Activated B cell treated with CpG ODN at 0.5 μM for 24 hours (primary cell): ENCODE data around the gene ZFYVE16. TPM values are rescaled to one million over a fixed set of nuclear protein-coding genes. Genes with fewer than 3 reads are reported as not detected.
"Not testable (repeated sequence)": the region's sequence is repeated elsewhere in the genome, so short reads cannot be mapped to it uniquely, and the experiment has no call there.

Source experiments
- ATAC-seq: fragments of 200-7000 bp; cut with Tn5 transposase; one replicate; pipeline ENCODE4 v1.10.0; 2021; ENCODE audit warnings: low read depth, mild to moderate bottlenecking, moderate library complexity
- CTCF ChIA-PET: fragments of 350-600 bp; sonication (Branson Sonifier 250); formaldehyde crosslinking; loops from one replicate; lab custom pipeline; 2021; ENCODE audit warnings: antibody characterized with exemption; lab: Charles Lee
- POLR2A ChIA-PET: fragments of 350-600 bp; sonication (Branson Sonifier 250); formaldehyde crosslinking; loops from one replicate; lab custom pipeline; 2021; ENCODE audit warnings: antibody characterized with exemption; lab: Charles Lee
- DNase-seq: peaks from one replicate; pipeline ENCODE4 v3.0.0; 2022
- H3K27ac Mint-ChIP-seq: one replicate; pipeline ENCODE4 v1.8.0; 2020; ENCODE audit warnings: mixed read lengths
- H3K27me3 Mint-ChIP-seq: one replicate; pipeline ENCODE4 v1.8.0; 2021; ENCODE audit warnings: mixed read lengths
- H3K36me3 Mint-ChIP-seq: one replicate; pipeline ENCODE4 v1.8.0; 2021; ENCODE audit warnings: low read depth, mixed read lengths
- H3K4me1 Mint-ChIP-seq: one replicate; pipeline ENCODE4 v1.8.0; 2021; ENCODE audit warnings: mixed read lengths
- H3K4me3 Mint-ChIP-seq: one replicate; pipeline ENCODE4 v1.8.0; 2020; ENCODE audit warnings: mild to moderate bottlenecking, mixed read lengths
- H3K9me3 Mint-ChIP-seq: one replicate; pipeline ENCODE4 v1.8.0; 2020; ENCODE audit warnings: mixed read lengths
- intact Hi-C: fragments of 100-400 bp; cut with micrococcal nuclease; formaldehyde crosslinking; loops from one replicate; pipeline ENCODE4 v1.15.1; 2024
- total RNA-seq: library from RNA; stranded (reverse); gene quantifications from 2 replicates; pipeline ENCODE4 v1.2.3, GENCODE V29; 2022
- TF ChIP-seq, protein P1 (sequence below): fragments of 200-600 bp; IDR thresholded peaks from one replicate; pipeline ENCODE4 v1.8.0; 2022; ENCODE audit warnings: antibody characterized with exemption, mild to moderate bottlenecking

Gene ZFYVE16
- total RNA-seq, 1 donor from 2014 or later = 21.1 TPM

DNA sequence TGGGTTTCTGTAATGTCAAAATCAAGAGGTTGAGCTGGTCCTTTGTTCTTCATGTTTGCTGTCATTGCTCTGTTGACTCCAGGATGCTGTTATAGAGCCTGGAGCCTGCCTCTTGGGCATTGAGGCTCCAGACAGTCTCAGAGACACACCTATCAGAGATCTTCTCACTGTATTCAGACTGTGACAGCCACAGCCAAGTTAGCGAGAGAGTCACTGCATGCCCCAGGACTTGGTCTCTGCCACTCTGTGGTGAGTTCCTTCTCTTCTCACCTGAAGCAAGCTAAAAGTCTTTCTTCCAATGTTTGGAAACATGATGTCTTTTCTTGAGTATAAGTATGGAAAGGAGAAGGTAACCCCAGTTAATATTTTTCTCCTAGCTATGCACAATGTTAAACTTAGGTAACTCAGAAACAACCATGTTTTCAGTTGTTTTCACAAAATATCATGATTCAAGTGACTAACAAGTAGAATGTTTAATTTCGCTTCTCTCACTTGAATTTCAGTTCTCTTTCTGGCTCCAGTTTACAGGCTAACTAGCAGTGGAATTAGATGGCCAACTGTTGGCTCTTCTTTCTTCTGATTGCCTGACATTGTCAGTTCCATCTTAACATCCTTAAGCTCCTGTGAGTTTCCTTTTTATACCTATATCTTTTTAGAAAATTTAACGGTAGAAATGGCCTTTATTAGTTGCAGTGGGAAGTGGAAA lies 20.6 kb upstream of the ZFYVE16 start:
- no peak overlapping the region for H3K27ac Mint-ChIP-seq
- no peaks in the 10 kb centered on the region for H3K9me3 Mint-ChIP-seq
- DNase-seq = no peak
- TF ChIP-seq, protein P1, sequence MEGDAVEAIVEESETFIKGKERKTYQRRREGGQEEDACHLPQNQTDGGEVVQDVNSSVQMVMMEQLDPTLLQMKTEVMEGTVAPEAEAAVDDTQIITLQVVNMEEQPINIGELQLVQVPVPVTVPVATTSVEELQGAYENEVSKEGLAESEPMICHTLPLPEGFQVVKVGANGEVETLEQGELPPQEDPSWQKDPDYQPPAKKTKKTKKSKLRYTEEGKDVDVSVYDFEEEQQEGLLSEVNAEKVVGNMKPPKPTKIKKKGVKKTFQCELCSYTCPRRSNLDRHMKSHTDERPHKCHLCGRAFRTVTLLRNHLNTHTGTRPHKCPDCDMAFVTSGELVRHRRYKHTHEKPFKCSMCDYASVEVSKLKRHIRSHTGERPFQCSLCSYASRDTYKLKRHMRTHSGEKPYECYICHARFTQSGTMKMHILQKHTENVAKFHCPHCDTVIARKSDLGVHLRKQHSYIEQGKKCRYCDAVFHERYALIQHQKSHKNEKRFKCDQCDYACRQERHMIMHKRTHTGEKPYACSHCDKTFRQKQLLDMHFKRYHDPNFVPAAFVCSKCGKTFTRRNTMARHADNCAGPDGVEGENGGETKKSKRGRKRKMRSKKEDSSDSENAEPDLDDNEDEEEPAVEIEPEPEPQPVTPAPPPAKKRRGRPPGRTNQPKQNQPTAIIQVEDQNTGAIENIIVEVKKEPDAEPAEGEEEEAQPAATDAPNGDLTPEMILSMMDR = no peak
- peaks cover 15% of the 10 kb centered on the region for H3K4me1 Mint-ChIP-seq
- CTCF ChIA-PET = no interaction called here
- intact Hi-C loops = no loop called here
- H3K36me3 Mint-ChIP-seq = no peaks in the 10 kb centered on the region
- H3K4me3 Mint-ChIP-seq = no peak overlapping the region
- H3K27me3 Mint-ChIP-seq = peaks cover 4% of the 10 kb centered on the region
- POLR2A ChIA-PET = no interaction called here
- no peak for ATAC-seq

DNA sequence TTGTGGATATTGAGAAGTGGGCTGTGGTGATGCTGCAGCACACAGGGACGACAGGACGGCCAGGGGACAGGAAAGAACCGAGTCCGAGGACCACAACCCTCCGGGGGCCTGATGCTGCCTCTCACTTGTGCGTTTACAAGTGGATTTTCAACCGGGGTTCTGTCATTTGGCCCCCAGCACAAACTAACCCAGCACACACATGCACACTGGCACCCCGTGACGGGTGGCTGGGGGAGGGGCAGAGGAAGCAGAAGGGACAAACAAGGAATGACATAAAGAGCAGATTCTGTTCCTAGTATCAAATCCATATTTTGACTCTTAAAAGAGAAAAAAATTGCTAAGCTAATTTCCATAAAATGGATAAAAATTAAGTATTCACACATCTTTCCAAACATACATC lies 18.3 kb upstream of the ZFYVE16 start:
- TF ChIP-seq, protein P1 = no peak
- no peak for DNase-seq

DNA sequence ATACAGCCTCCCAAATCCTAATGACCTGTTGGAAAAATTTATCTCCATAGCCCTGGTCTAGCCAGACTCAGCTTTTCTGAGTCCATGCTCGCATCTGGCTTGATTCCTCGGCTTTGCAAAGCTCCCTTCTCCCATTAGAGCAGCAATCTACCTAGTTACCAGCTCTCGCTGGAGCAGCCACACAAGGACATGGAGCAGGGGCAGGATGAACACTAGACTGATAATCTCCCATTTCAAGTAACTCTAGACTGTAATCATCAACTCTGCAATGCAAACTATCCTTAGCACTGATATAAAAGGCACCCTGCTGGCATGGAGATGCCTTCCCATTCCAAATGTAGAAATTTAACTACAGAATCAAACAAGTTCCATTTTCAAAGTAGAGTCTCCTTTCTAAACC lies 17.5 kb upstream of the ZFYVE16 start:
- H3K4me1 Mint-ChIP-seq = peaks cover 15% of the 10 kb centered on the region
- intact Hi-C loops, H3K36me3 Mint-ChIP-seq, ATAC-seq, CTCF ChIA-PET, H3K9me3 Mint-ChIP-seq, H3K27ac Mint-ChIP-seq, H3K27me3 Mint-ChIP-seq, H3K4me3 Mint-ChIP-seq, DNase-seq: not testable (repeated sequence)
- POLR2A ChIA-PET = interaction anchor here (0.6 kb wide), 1 partner anchor 179 kb away, joined by 3 read pairs; no protein-coding TSS in a partner anchor

More for the DNA sequence above, 18.3 kb upstream of the ZFYVE16 start:
- ATAC-seq = no peak
- Mint-ChIP-seq H3K27me3 (peaks cover 7% of the 10 kb centered on the region), H3K9me3 (no peaks in the 10 kb centered on the region), H3K4me3 (no peak overlapping the region), H3K36me3 (no peaks in the 10 kb centered on the region), H3K27ac (no peak overlapping the region), H3K4me1 (peaks cover 15% of the 10 kb centered on the region)
- intact Hi-C loops = no loop called here
- CTCF ChIA-PET = no interaction called here
- POLR2A ChIA-PET = no interaction called here

DNA sequence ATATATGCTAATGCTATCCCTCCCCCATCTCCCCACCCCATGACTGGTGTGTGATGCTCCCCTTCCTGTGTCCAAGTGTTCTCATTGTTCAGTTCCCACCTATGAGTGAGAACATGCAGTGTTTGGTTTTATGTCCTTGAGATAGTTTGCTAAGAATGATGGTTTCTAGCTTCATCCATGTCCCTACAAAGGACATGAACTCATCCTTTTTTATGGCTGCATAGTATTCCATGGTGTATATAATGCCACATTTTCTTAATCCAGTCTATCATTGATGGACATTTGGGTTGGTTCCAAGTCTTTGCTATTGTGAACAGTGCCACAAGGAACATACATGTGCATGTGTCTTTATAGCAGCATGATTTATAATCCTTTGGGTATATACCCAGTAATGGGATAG lies 16.6 kb upstream of the ZFYVE16 start:
- H3K4me3 Mint-ChIP-seq, H3K27me3 Mint-ChIP-seq, CTCF ChIA-PET, H3K27ac Mint-ChIP-seq, DNase-seq, H3K9me3 Mint-ChIP-seq, H3K36me3 Mint-ChIP-seq, ATAC-seq, intact Hi-C loops, POLR2A ChIA-PET: not testable (repeated sequence)
- peaks cover 15% of the 10 kb centered on the region for H3K4me1 Mint-ChIP-seq

DNA sequence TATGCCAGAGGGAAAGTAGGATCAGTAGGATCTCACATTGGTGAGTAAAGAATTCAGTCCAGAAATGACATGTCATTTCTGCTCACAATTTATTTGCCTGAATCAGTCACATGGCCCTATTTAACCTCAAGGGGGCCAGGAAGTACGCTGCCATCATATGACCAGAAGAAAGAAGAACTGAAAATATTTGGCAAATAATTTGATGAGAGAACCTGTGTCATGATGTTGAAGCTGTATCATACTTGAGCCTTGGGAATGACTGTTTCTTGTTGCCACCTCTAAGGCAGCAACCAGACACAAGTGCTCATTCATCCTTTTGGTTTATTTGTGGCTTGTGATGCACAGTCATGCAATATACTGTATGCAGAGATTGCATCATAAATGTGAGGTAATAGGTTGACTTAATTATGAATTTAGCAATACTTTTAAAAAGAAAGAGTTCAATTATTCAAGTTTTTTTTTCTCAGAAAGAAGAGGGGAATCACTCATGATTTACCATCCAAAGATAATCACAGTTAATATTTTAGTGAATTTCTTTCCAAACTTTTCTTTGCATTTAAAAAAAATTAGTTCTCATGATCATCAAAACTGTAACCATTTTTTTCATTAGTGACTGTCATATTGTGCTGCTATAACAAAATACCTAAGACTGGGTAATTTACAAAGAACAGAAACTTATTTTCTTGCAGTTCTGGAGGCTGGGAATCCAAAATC lies 8.2 kb upstream of the ZFYVE16 start:
- Mint-ChIP-seq H3K4me3 (peak overlapping the region; percentile 15), H3K27me3 (no peaks in the 10 kb centered on the region), H3K27ac (peak overlapping the region; percentile 59), H3K36me3 (peaks cover 3% of the 10 kb centered on the region), H3K4me1 (peaks cover 15% of the 10 kb centered on the region), H3K9me3 (peaks cover 4% of the 10 kb centered on the region)
- TF ChIP-seq, protein P1 = no peak
- ChIA-PET POLR2A (interaction anchor here (0.6 to 1.0 kb wide), 4 partner anchors 8 to 255 kb away, joined by 3 to 8 read pairs (median 6); partner anchors contain the start of genes DHFR, MSH3, SERINC5 and ZFYVE16), CTCF (no interaction called here)
- ATAC-seq (peak; percentile 96), DNase-seq (no peak)
- intact Hi-C loops = loop anchor here (1.0 to 10.0 kb wide), 3 partner anchors 8 to 1415 kb away; partner anchors contain the start of genes ARSB and SSBP2

DNA sequence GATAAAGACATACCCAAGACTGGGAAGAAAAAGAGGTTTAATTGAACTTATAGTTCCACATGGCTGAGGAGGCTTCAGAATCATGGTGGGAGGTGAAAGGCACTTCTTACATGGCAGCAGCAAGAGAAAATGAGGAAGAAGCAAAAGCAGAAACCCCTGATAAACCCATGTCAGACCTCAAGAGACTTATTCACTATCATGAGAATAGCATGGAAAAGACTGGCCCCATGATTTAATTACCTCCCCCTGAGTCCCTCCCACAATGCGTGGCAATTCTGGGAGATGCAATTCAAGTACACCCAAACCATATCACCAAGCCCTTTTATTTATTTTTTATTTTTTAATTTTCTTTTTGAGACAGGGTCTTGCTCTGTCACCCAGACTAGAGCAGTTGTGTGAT lies 7.5 kb upstream of the ZFYVE16 start:
- H3K27ac Mint-ChIP-seq = peak overlapping the region; percentile 59
- H3K4me3 Mint-ChIP-seq = not testable (repeated sequence)

More for the DNA sequence above, 7.5 kb upstream of the ZFYVE16 start:
- H3K9me3 Mint-ChIP-seq, CTCF ChIA-PET, POLR2A ChIA-PET, DNase-seq, H3K27me3 Mint-ChIP-seq, H3K36me3 Mint-ChIP-seq, ATAC-seq: not testable (repeated sequence)
- peaks cover 15% of the 10 kb centered on the region for H3K4me1 Mint-ChIP-seq
- intact Hi-C loops = loop anchor here (10.0 kb wide), 2 partner anchors 1354 to 1416 kb away; partner anchors contain the start of genes ARSB and SSBP2
